Muscle of leg (tissue), 11 donors: ENCODE results near the gene KLF9. TPM values are rescaled to one million over a fixed set of nuclear protein-coding genes. Genes with fewer than 3 reads are reported as not detected.

ENCODE experiments used
- DNase-seq: peaks from one replicate; pipeline ENCODE4 v3.0.0; 2013
- H3K27ac ChIP-seq: one replicate; pipeline ENCODE4 v1.5.1; 2013; ENCODE audit warnings: mild to moderate bottlenecking, low read length, control low read depth
- H3K27me3 ChIP-seq: one replicate; pipeline ENCODE4 v1.6.1; 2013; ENCODE audit warnings: low read length; ENCODE audit not compliant: control insufficient read depth, insufficient read depth
- H3K36me3 ChIP-seq: one replicate; pipeline ENCODE4 v1.6.1; 2013; ENCODE audit warnings: low read length; ENCODE audit not compliant: control insufficient read depth, insufficient read depth
- H3K4me1 ChIP-seq: one replicate; pipeline ENCODE4 v1.6.1; 2013; ENCODE audit warnings: low read length; ENCODE audit not compliant: control insufficient read depth, insufficient read depth
- H3K4me3 ChIP-seq: one replicate; pipeline ENCODE4 v1.5.1; 2013; ENCODE audit warnings: low read length, control low read depth
- H3K9me3 ChIP-seq: replicated peaks from 2 replicates; pipeline ENCODE4 v1.6.1; 2013; ENCODE audit warnings: low read depth, low read length; ENCODE audit not compliant: control insufficient read depth
- whole genome bisulfite sequencing: methylation state at CpG from one replicate; pipeline ENCODE4 v1.1.5; 2013; ENCODE audit warnings: missing lambda C conversion rate; ENCODE audit not compliant: insufficient coverage; 5-methylcytosine and 5-hydroxymethylcytosine counted together
- polyA plus RNA-seq, 8 donors: library from polyadenylated mRNA; unstranded; fragments of 120-200 nt; gene quantifications; one replicate each; pipeline versions ENCODE4 v1.2.1 to v1.2.3, GENCODE V29; 2013; ENCODE audit warnings: inconsistent platforms in 1 of 8, low replicate concordance in 1 of 8; ENCODE audit not compliant: insufficient read length in 8 of 8, insufficient read depth in 1 of 8
- total RNA-seq: library from RNA; stranded (reverse); fragments of 120-200 nt; gene quantifications from one replicate; pipeline ENCODE4 v1.2.4, GENCODE V29; 2013

KLF9 gene
- total and polyA plus RNA-seq, 9 donors, result 1.3 to 3.8 (median 2.0) TPM

GRCh38 chr9:70448919-70449318 is 34.5 kb upstream of the KLF9 start:
- Histone ChIP-seq H3K4me3 (no peak overlapping the region), H3K27me3 (peaks cover 2% of the 10 kb centered on the region), H3K36me3 (no peaks in the 10 kb centered on the region), H3K9me3 (no peaks in the 10 kb centered on the region), H3K27ac (no peak overlapping the region), H3K4me1 (no peaks in the 10 kb centered on the region)
- DNase-seq, result no peak
- WGBS, result no CpG with 5 or more reads among the region's 1 CpG

GRCh38 chr9:70444904-70445303 is 30.4 kb upstream of the KLF9 start:
- Histone ChIP-seq H3K36me3 (no peaks in the 10 kb centered on the region), H3K27me3 (peaks cover 2% of the 10 kb centered on the region), H3K27ac (no peak overlapping the region), H3K4me3 (no peak overlapping the region), H3K4me1 (no peaks in the 10 kb centered on the region), H3K9me3 (no peaks in the 10 kb centered on the region)
- no peak for DNase-seq
- no CpG with 5 or more reads among the region's 1 CpG for WGBS

GRCh38 chr9:70442328-70442848 is 27.9 kb upstream of the KLF9 start:
- no peak for DNase-seq
- Histone ChIP-seq H3K36me3 (no peaks in the 10 kb centered on the region), H3K9me3 (no peaks in the 10 kb centered on the region), H3K27ac (no peak overlapping the region), H3K27me3 (no peaks in the 10 kb centered on the region), H3K4me3 (no peak overlapping the region), H3K4me1 (no peaks in the 10 kb centered on the region)
- 57% methylated on average over 1 of the region's 1 CpG for WGBS

GRCh38 chr9:70441622-70442021 is 27.2 kb upstream of the KLF9 start:
- H3K27ac ChIP-seq, result no peak overlapping the region
- H3K4me3 ChIP-seq, result no peak overlapping the region
- no peaks in the 10 kb centered on the region for H3K9me3 ChIP-seq
- H3K27me3 ChIP-seq, result no peaks in the 10 kb centered on the region
- DNase-seq, result no peak
- no peaks in the 10 kb centered on the region for H3K36me3 ChIP-seq
- no peaks in the 10 kb centered on the region for H3K4me1 ChIP-seq

- H3K27me3 ChIP-seq, result no peaks in the 10 kb centered on the region
- H3K4me1 ChIP-seq, result peaks cover 2% of the 10 kb centered on the region
- DNase-seq, result no peak
- no peaks in the 10 kb centered on the region for H3K36me3 ChIP-seq
- H3K27ac ChIP-seq, result no peak overlapping the region
- H3K4me3 ChIP-seq, result no peak overlapping the region
- WGBS, result no CpG with 5 or more reads among the region's 5 CpGs
- H3K9me3 ChIP-seq, result no peaks in the 10 kb centered on the region
Observed at GRCh38 chr9:70439991-70440706, 25.7 kb upstream of the KLF9 start.

GRCh38 chr9:70438341-70438928 is 24.0 kb upstream of the KLF9 start:
- peak; percentile 30 for DNase-seq

GRCh38 chr9:70435948-70436347 is 21.5 kb upstream of the KLF9 start:
- H3K27ac ChIP-seq, result no peak overlapping the region
- no peaks in the 10 kb centered on the region for H3K36me3 ChIP-seq
- peak; percentile 91 for DNase-seq
- no peak overlapping the region for H3K4me3 ChIP-seq
- no peaks in the 10 kb centered on the region for H3K9me3 ChIP-seq
- H3K4me1 ChIP-seq, result peaks cover 2% of the 10 kb centered on the region
- WGBS, result no CpG with 5 or more reads among the region's 1 CpG
- no peaks in the 10 kb centered on the region for H3K27me3 ChIP-seq

More at GRCh38 chr9:70438341-70438928, 24.0 kb upstream of the KLF9 start:
- Histone ChIP-seq H3K36me3 (no peaks in the 10 kb centered on the region), H3K4me1 (peaks cover 2% of the 10 kb centered on the region), H3K4me3 (no peak overlapping the region), H3K27me3 (no peaks in the 10 kb centered on the region), H3K27ac (no peak overlapping the region), H3K9me3 (no peaks in the 10 kb centered on the region)
- WGBS, result 17% methylated on average over 2 of the region's 3 CpGs

- no peaks in the 10 kb centered on the region for H3K36me3 ChIP-seq
- no peak overlapping the region for H3K4me3 ChIP-seq
- no peak for DNase-seq
- H3K27me3 ChIP-seq, result no peaks in the 10 kb centered on the region
- H3K4me1 ChIP-seq, result no peaks in the 10 kb centered on the region
- no peaks in the 10 kb centered on the region for H3K9me3 ChIP-seq
- no peak overlapping the region for H3K27ac ChIP-seq
- WGBS, result no CpG with 5 or more reads among the region's 3 CpGs
Observed at GRCh38 chr9:70429899-70430298, 15.4 kb upstream of the KLF9 start.

- Histone ChIP-seq H3K9me3 (no peaks in the 10 kb centered on the region), H3K4me1 (no peaks in the 10 kb centered on the region), H3K27me3 (no peaks in the 10 kb centered on the region), H3K36me3 (no peaks in the 10 kb centered on the region), H3K27ac (no peak overlapping the region), H3K4me3 (no peak overlapping the region)
- WGBS, result no CpG with 5 or more reads among the region's 5 CpGs
- DNase-seq, result no peak
Observed at GRCh38 chr9:70428781-70429180, 14.3 kb upstream of the KLF9 start.

- DNase-seq, result no peak
- 54% methylated on average over 4 of the region's 11 CpGs for WGBS
- Histone ChIP-seq H3K9me3 (no peaks in the 10 kb centered on the region), H3K27ac (no peak overlapping the region), H3K27me3 (no peaks in the 10 kb centered on the region), H3K4me1 (no peaks in the 10 kb centered on the region), H3K36me3 (no peaks in the 10 kb centered on the region), H3K4me3 (no peak overlapping the region)
Observed at GRCh38 chr9:70427161-70427945, 12.9 kb upstream of the KLF9 start.
